ENCODE results near the gene GALNT3. TPM values are rescaled to one million over a fixed set of nuclear protein-coding genes. Genes with fewer than 3 reads are reported as not detected.

GALNT3 gene
- total and polyA plus RNA-seq, 2 of the 13 experiments (the other 11 are each of a cell fraction or from before 2014, with no cell fraction given): 0.29 to 0.30 TPM

DNA sequence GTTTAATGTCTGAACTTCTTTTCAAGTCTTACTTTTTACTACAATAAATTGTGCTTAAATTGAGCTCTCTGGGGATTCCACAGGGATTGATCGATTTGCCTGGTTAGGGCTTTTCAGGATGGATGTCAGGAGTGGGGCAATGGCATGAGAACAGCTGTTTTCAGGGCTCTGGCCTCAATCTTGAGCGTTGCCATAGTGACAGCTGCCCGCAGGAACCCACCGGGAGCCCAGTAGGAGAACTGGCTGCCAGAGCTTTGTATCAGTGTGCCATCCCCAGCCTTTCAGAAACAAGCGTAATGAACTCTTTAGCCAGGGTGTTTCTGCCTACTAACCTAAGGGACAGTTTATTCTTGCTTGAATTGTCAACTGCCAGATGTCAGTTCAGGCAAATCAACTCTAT is 93.5 kb downstream of the GALNT3 start (continued):
- TF ChIP-seq, protein P1, sequence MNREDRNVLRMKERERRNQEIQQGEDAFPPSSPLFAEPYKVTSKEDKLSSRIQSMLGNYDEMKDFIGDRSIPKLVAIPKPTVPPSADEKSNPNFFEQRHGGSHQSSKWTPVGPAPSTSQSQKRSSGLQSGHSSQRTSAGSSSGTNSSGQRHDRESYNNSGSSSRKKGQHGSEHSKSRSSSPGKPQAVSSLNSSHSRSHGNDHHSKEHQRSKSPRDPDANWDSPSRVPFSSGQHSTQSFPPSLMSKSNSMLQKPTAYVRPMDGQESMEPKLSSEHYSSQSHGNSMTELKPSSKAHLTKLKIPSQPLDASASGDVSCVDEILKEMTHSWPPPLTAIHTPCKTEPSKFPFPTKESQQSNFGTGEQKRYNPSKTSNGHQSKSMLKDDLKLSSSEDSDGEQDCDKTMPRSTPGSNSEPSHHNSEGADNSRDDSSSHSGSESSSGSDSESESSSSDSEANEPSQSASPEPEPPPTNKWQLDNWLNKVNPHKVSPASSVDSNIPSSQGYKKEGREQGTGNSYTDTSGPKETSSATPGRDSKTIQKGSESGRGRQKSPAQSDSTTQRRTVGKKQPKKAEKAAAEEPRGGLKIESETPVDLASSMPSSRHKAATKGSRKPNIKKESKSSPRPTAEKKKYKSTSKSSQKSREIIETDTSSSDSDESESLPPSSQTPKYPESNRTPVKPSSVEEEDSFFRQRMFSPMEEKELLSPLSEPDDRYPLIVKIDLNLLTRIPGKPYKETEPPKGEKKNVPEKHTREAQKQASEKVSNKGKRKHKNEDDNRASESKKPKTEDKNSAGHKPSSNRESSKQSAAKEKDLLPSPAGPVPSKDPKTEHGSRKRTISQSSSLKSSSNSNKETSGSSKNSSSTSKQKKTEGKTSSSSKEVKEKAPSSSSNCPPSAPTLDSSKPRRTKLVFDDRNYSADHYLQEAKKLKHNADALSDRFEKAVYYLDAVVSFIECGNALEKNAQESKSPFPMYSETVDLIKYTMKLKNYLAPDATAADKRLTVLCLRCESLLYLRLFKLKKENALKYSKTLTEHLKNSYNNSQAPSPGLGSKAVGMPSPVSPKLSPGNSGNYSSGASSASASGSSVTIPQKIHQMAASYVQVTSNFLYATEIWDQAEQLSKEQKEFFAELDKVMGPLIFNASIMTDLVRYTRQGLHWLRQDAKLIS (CRISPR knock-in tag; IDR thresholded peaks at IDR 0.05): no peak
- TF ChIP-seq, protein P2, sequence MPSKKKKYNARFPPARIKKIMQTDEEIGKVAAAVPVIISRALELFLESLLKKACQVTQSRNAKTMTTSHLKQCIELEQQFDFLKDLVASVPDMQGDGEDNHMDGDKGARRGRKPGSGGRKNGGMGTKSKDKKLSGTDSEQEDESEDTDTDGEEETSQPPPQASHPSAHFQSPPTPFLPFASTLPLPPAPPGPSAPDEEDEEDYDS (CRISPR knock-in tag; IDR thresholded peaks at IDR 0.05): no peak
- TF ChIP-seq JUND (CRISPR knock-in tag; IDR thresholded peaks at IDR 0.05): no peak
- TF ChIP-seq REPIN1 (CRISPR knock-in tag; IDR thresholded peaks at IDR 0.05; ENCODE audit: borderline replicate concordance, low read depth): no peak
- TF ChIP-seq NAIF1 (CRISPR knock-in tag; IDR thresholded peaks at IDR 0.05; ENCODE audit: borderline replicate concordance): no peak
- no peak for TF ChIP-seq PCBP1 (IDR thresholded peaks at IDR 0.05; ENCODE audit: borderline replicate concordance, low read depth, low read length)
- TF ChIP-seq ZNF546 (CRISPR knock-in tag; conservative IDR thresholded peaks at IDR 0.05): no peak
- TF ChIP-seq, protein P3, sequence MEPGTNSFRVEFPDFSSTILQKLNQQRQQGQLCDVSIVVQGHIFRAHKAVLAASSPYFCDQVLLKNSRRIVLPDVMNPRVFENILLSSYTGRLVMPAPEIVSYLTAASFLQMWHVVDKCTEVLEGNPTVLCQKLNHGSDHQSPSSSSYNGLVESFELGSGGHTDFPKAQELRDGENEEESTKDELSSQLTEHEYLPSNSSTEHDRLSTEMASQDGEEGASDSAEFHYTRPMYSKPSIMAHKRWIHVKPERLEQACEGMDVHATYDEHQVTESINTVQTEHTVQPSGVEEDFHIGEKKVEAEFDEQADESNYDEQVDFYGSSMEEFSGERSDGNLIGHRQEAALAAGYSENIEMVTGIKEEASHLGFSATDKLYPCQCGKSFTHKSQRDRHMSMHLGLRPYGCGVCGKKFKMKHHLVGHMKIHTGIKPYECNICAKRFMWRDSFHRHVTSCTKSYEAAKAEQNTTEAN (CRISPR knock-in tag; conservative IDR thresholded peaks at IDR 0.05): no peak
- no peak for TF ChIP-seq PRPF4 (IDR thresholded peaks at IDR 0.05; ENCODE audit: low read depth, low read length, poor library complexity, severe bottlenecking)
- no peak for TF ChIP-seq KDM4B (CRISPR knock-in tag; IDR thresholded peaks at IDR 0.05)
- TF ChIP-seq FOXM1 (CRISPR knock-in tag; IDR thresholded peaks at IDR 0.05): no peak

Measured in HepG2 (cell line).